Effector CD8-positive, alpha-beta T cell (primary cell): ENCODE results near the gene PDGFRA.

ENCODE experiments used
- DNase-seq: peaks from one replicate; lab custom pipeline; 2025; lab: John Stamatoyannopoulos, UW

PDGFRA gene

GRCh38 chr4:54255881-54256280, 26.8 kb downstream of the PDGFRA start:
- no peak for DNase-seq

GRCh38 chr4:54256491-54257486, 27.7 kb downstream of the PDGFRA start:
- no peak for DNase-seq

- DNase-seq = no peak
These were observed 36.3 kb downstream of the PDGFRA start for GRCh38 chr4:54265366-54265765.

GRCh38 chr4:54268151-54268550, 39.1 kb downstream of the PDGFRA start:
- DNase-seq = no peak

- no peak for DNase-seq
These were observed 42.4 kb downstream of the PDGFRA start for GRCh38 chr4:54271464-54271863.

- no peak for DNase-seq
These were observed 43.0 kb downstream of the PDGFRA start for GRCh38 chr4:54272051-54272450.

GRCh38 chr4:54274264-54274663, 45.2 kb downstream of the PDGFRA start:
- DNase-seq = no peak

- no peak for DNase-seq
These were observed 45.9 kb downstream of the PDGFRA start for GRCh38 chr4:54274795-54275665.

- DNase-seq = no peak
These were observed 47.7 kb downstream of the PDGFRA start for GRCh38 chr4:54276641-54277430.

GRCh38 chr4:54277691-54278090, 48.6 kb downstream of the PDGFRA start:
- DNase-seq = no peak

- DNase-seq = no peak
These were observed 49.1 kb downstream of the PDGFRA start for GRCh38 chr4:54278216-54278615.

- DNase-seq = no peak
These were observed 52.1 kb downstream of the PDGFRA start for GRCh38 chr4:54281054-54281766.

GRCh38 chr4:54282837-54283236, 53.7 kb downstream of the PDGFRA start:
- DNase-seq = no peak

GRCh38 chr4:54289316-54289715, 60.2 kb downstream of the PDGFRA start:
- no peak for DNase-seq

GRCh38 chr4:54290980-54291379, 61.9 kb downstream of the PDGFRA start:
- no peak for DNase-seq

GRCh38 chr4:54296548-54297203, 67.6 kb downstream of the PDGFRA start:
- no peak for DNase-seq

GRCh38 chr4:54308110-54308509, 79.0 kb downstream of the PDGFRA start:
- no peak for DNase-seq

GRCh38 chr4:54315561-54316538, 86.8 kb downstream of the PDGFRA start:
- no peak for DNase-seq

- DNase-seq = no peak
These were observed 88.6 kb downstream of the PDGFRA start for GRCh38 chr4:54317690-54318089.
